Fibroblast of lung (primary cell): Measurements from ENCODE around the gene BCAS2. TPM values are rescaled to one million over a fixed set of nuclear protein-coding genes. Genes with fewer than 3 reads are reported as not detected.

Experiments used
- DNase-seq, 2 donors: peaks; one replicate each; pipeline versions ENCODE4 v3.0.0 to v3.0.0-alpha.2; 2010; ENCODE audit warnings: low read depth in 2 of 2
- H2AFZ ChIP-seq: 2 replicates; pipeline ENCODE4 v1.5.1; 2012; ENCODE audit warnings: low read length, control low read depth, inconsistent platforms
- H3K27ac ChIP-seq: 2 replicates; pipeline ENCODE4 v1.5.1; 2011; ENCODE audit warnings: low read length, control low read depth; ENCODE audit not compliant: insufficient read depth
- H3K27me3 ChIP-seq: 2 replicates; pipeline ENCODE4 v1.5.1; 2011; ENCODE audit warnings: mild to moderate bottlenecking, low read length; ENCODE audit not compliant: control insufficient read depth, insufficient read depth
- H3K36me3 ChIP-seq: 2 replicates; pipeline ENCODE4 v1.5.1; 2011; ENCODE audit warnings: low read length; ENCODE audit not compliant: control insufficient read depth, insufficient read depth
- H3K4me1 ChIP-seq: 2 replicates; pipeline ENCODE4 v1.5.1; 2011; ENCODE audit warnings: low read length; ENCODE audit not compliant: control insufficient read depth, insufficient read depth; ENCODE audit errors: extremely low read depth
- H3K4me2 ChIP-seq: 2 replicates; pipeline ENCODE4 v1.5.1; 2011; ENCODE audit warnings: low read length, control low read depth; ENCODE audit not compliant: insufficient read depth; ENCODE audit errors: extremely low read depth
- H3K4me3 ChIP-seq, 4 experiments: fragments of 200-600 bp in 1 of 4; sonication (generic) in 1 of 4; replicated peaks in 1 of 4; 2 replicates each; pipeline ENCODE4 v1.5.1; 2011 to 2016; ENCODE audit warnings: low read length in 4 of 4, low read depth in 3 of 4, mild to moderate bottlenecking in 3 of 4, control low read depth in 2 of 4, inconsistent platforms in 1 of 4, mixed read lengths in 1 of 4; ENCODE audit not compliant: insufficient read depth in 1 of 4; ENCODE audit errors: control extremely low read depth in 1 of 4
- H3K79me2 ChIP-seq: 2 replicates; pipeline ENCODE4 v1.5.1; 2012; ENCODE audit warnings: mild to moderate bottlenecking, low read length, inconsistent platforms; ENCODE audit not compliant: control insufficient read depth, insufficient read depth
- H3K9ac ChIP-seq: 2 replicates; pipeline ENCODE4 v1.5.1; 2011; ENCODE audit warnings: mild to moderate bottlenecking, low read length, control low read depth; ENCODE audit not compliant: insufficient read depth
- H3K9me3 ChIP-seq: 2 replicates; pipeline ENCODE4 v1.5.1; 2012; ENCODE audit warnings: low read depth, low read length; ENCODE audit not compliant: control insufficient read depth, insufficient read depth
- H4K20me1 ChIP-seq: 2 replicates; pipeline ENCODE4 v1.5.1; 2011; ENCODE audit warnings: low read length; ENCODE audit not compliant: control insufficient read depth, insufficient read depth; ENCODE audit errors: extremely low read depth
- EZH2 ChIP-seq: IDR thresholded peaks from 2 replicates; pipeline ENCODE4 v1.5.1; 2012; ENCODE audit warnings: low read length, control low read depth, mild to moderate bottlenecking; ENCODE audit errors: missing control alignments
- polyA plus RNA-seq, 2 donors: library from polyadenylated mRNA; depleted of rRNA in 1 of 2; stranded (reverse) in 1 of 2; unstranded in 1 of 2; fragments of >200 nt; gene quantifications; 2 replicates each; pipeline ENCODE4 v1.2.1, GENCODE V29; 2011 to 2012; ENCODE audit warnings: missing spikeins in 1 of 2
- total RNA-seq: library from RNA; depleted of rRNA; stranded (reverse); fragments of >200 nt; gene quantifications from 2 replicates; pipeline ENCODE4 v1.2.1, GENCODE V29; 2014
- TF ChIP-seq, protein P1 (sequence below), 2 donors: IDR thresholded peaks in 1 of 2; conservative IDR thresholded peaks in 1 of 2; 1 replicate in 1 of 2; 2 replicates in 1 of 2; pipeline ENCODE4 v1.5.1; 2011 to 2012; ENCODE audit warnings: low read length in 2 of 2, control low read depth in 1 of 2, inconsistent platforms in 1 of 2, low read depth in 1 of 2, mild to moderate bottlenecking in 1 of 2

Gene BCAS2
- total and polyA plus RNA-seq, 2 donors (not counting 1 experiment from before 2014, with no cell fraction given): 41.3 to 45.4 TPM

DNA sequence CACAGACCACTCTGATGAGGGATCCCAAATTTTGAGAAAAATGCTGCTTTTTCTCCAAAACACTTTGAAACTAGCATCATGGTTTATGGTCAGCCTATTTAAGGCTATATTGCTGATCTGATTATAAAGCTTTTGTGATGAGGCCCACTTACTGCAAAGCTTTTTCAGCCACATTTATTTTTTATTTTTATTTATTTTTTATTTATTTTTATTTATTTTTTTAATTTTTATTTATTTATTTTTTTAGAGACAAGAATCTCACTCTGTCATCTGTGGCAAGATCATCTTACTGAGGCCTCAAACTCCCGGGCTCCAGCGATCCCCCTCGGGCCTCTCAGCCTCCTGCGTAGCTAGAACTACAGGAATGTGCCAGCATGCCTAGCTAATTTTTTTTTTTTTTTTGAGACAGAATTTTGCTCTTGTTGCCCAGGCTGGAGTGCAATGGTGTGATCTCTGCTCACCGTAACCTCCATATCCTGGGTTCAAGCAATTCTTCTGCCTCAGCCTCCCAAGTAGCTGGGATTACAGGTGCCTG is 5.2 kb upstream of the BCAS2 start:
- no peaks in the 10 kb centered on the region for H3K27me3 ChIP-seq
- no peaks in the 10 kb centered on the region for H3K36me3 ChIP-seq
- no peak overlapping the region for H3K9ac ChIP-seq
- no peak overlapping the region for H2AFZ ChIP-seq
- no peaks in the 10 kb centered on the region for H3K79me2 ChIP-seq
- no peaks in the 10 kb centered on the region for H3K4me1 ChIP-seq
- H3K27ac ChIP-seq: no peak overlapping the region
- H3K4me3 ChIP-seq: no peak overlapping the region
- no peak overlapping the region for H3K4me2 ChIP-seq
- no peaks in the 10 kb centered on the region for H4K20me1 ChIP-seq
- DNase-seq: no peak
- TF ChIP-seq, protein P1, sequence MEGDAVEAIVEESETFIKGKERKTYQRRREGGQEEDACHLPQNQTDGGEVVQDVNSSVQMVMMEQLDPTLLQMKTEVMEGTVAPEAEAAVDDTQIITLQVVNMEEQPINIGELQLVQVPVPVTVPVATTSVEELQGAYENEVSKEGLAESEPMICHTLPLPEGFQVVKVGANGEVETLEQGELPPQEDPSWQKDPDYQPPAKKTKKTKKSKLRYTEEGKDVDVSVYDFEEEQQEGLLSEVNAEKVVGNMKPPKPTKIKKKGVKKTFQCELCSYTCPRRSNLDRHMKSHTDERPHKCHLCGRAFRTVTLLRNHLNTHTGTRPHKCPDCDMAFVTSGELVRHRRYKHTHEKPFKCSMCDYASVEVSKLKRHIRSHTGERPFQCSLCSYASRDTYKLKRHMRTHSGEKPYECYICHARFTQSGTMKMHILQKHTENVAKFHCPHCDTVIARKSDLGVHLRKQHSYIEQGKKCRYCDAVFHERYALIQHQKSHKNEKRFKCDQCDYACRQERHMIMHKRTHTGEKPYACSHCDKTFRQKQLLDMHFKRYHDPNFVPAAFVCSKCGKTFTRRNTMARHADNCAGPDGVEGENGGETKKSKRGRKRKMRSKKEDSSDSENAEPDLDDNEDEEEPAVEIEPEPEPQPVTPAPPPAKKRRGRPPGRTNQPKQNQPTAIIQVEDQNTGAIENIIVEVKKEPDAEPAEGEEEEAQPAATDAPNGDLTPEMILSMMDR (conservative IDR thresholded peaks at IDR 0.05 in 1 of 2, IDR thresholded peaks at IDR 0.05 in 1 of 2; ENCODE audit: low read depth in 1 of 2, low read length in 2 of 2): no peak
- TF ChIP-seq EZH2: no peak
- H3K9me3 ChIP-seq: no peaks in the 10 kb centered on the region

DNA sequence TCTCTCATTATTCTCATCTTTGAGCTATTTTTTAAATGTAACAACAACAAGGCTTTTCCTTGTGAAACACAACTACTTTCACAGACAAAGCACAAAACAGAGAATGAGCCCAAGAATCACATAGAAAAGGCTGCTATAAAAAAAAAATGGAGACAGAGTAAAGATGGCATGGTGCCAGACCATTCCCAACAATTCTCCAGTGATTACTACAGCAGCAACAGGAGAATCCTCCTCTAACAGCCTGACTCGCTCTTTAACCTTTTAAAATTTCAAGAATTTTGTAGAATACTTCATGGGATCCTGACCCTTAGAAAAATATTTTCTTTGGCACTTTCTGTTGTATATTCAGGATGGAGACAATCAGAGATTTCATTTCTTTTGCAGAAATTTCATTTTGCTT is 3.8 kb upstream of the BCAS2 start:
- no peaks in the 10 kb centered on the region for H3K4me1 ChIP-seq
- H3K36me3 ChIP-seq: no peaks in the 10 kb centered on the region
- TF ChIP-seq, protein P1 (conservative IDR thresholded peaks at IDR 0.05 in 1 of 2, IDR thresholded peaks at IDR 0.05 in 1 of 2; ENCODE audit: low read depth in 1 of 2, low read length in 2 of 2): no peak
- no peak for TF ChIP-seq EZH2
- H4K20me1 ChIP-seq: no peaks in the 10 kb centered on the region
- H3K9ac ChIP-seq: no peak overlapping the region
- peaks cover 9% of the 10 kb centered on the region for H3K79me2 ChIP-seq
- DNase-seq: peak in 1 of 2 donors; percentile 13
- no peak overlapping the region for H3K27ac ChIP-seq
- H2AFZ ChIP-seq: no peak overlapping the region
- H3K4me2 ChIP-seq: no peak overlapping the region
- no peaks in the 10 kb centered on the region for H3K9me3 ChIP-seq
- no peak overlapping the region for H3K4me3 ChIP-seq
- no peaks in the 10 kb centered on the region for H3K27me3 ChIP-seq

DNA sequence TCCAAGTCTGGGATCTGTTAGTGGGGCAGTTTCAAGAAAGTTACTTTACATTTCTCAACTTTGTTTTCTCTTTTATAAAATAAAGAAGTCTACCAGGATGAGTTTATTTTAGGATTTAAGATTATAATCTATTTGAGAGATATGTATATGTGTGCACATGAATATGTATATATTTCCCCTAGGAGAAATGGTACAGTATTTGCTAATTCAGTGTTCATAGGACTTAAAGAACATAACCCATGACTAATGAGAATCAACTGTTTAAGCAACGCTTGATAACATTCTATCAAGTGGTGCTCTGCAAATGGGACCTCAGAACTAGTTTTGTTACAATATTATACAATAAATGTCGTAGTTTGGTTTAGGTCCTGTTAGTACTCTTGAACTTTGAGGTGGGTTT is 7.0 kb downstream of the BCAS2 start:
- Histone ChIP-seq H3K4me3 (no peak overlapping the region), H3K27ac (no peak overlapping the region), H3K9me3 (no peaks in the 10 kb centered on the region), H3K4me1 (no peaks in the 10 kb centered on the region), H4K20me1 (no peaks in the 10 kb centered on the region), H3K79me2 (no peaks in the 10 kb centered on the region), H3K9ac (no peak overlapping the region), H3K27me3 (no peaks in the 10 kb centered on the region), H3K4me2 (no peak overlapping the region), H2AFZ (no peak overlapping the region), H3K36me3 (peaks cover 2% of the 10 kb centered on the region)
- no peak for TF ChIP-seq EZH2
- TF ChIP-seq, protein P1 (conservative IDR thresholded peaks at IDR 0.05 in 1 of 2, IDR thresholded peaks at IDR 0.05 in 1 of 2; ENCODE audit: low read depth in 1 of 2, low read length in 2 of 2): no peak
- DNase-seq: no peak
